Motor neuron (in vitro differentiated cells): ENCODE results near the gene BICC1. TPM values are rescaled to one million over a fixed set of nuclear protein-coding genes. Genes with fewer than 3 reads are reported as not detected.

Source experiments
- ATAC-seq, 8 experiments: fragments of 200-7000 bp; cut with Tn5 transposase; replicated peaks in 6 of 8; 2 replicates each; pipeline ENCODE4 v1.8.0; 2021; ENCODE audit warnings: mild to moderate bottlenecking in 8 of 8, moderate library complexity in 8 of 8
- H3K27ac ChIP-seq, 2 donors: fragments of 250-450 bp; sonication (Bioruptor Pico); 2 replicates each; pipeline ENCODE4 v1.9.0; 2021; ENCODE audit warnings: antibody characterized with exemption in 2 of 2, mild to moderate bottlenecking in 2 of 2, moderate library complexity in 1 of 2
- H3K4me1 ChIP-seq, 2 donors: fragments of 250-450 bp; sonication (Bioruptor Pico); replicated peaks in 1 of 2; 2 replicates each; pipeline ENCODE4 v1.6.1; 2021; ENCODE audit warnings: antibody characterized with exemption in 2 of 2, mild to moderate bottlenecking in 2 of 2, moderate library complexity in 1 of 2
- H3K4me3 ChIP-seq, 5 donors: fragments of 250-450 bp; sonication (Bioruptor Pico); 2 replicates each; pipeline ENCODE4 v1.9.0; 2021; ENCODE audit warnings: antibody characterized with exemption in 5 of 5, mild to moderate bottlenecking in 5 of 5, moderate library complexity in 4 of 5
- WGBS, 10 experiments: fragments of 450-650 bp; shearing (Covaris generic); methylation state at CpG; one replicate each; pipeline ENCODE4 v1.0.0; 2022; 5-methylcytosine and 5-hydroxymethylcytosine counted together
- in situ Hi-C, 9 experiments: fragments of 400-800 bp; cut with MboI; loops; one replicate each; pipeline ENCODE4 v1.15.0; 2021; ENCODE audit warnings: low sequenced_read_pairs in 9 of 9, low pct_unique_long_range_greater_than_20kb in 2 of 9; ENCODE audit not compliant: unreplicated experiment in 9 of 9
- total RNA-seq, 8 experiments: library from RNA; unstranded; fragments of 300-600 nt; gene quantifications; 2 replicates each; pipeline versions ENCODE4 v1.2.3 to v1.2.4, GENCODE V29; 2022

BICC1 gene
- 10 to 100 TPM in 1 of 8 experiments, 1 to 10 TPM in 5, under 1 TPM in 2; 0.15 to 28.2 (median 3.2) TPM for total RNA-seq

- in situ Hi-C loops: no loop called here
- WGBS, 10 experiments: 0 to 5% (median 0%) methylated on average over 1 to 4 of the region's 82 CpGs; no CpG with 5 or more reads in 6 of the 10 experiments
- ATAC-seq: peak; percentile 50 to 93 (median 89)
- Histone ChIP-seq H3K27ac (peak within 1 kb of the TSS; percentile 42 to 79), H3K4me1 (peaks cover 7 to 9% of the 10 kb centered on the region in 2 donors), H3K4me3 (peak within 1 kb of the TSS; percentile 50 to 88 (median 71))
Measured at GRCh38 chr10:58512491-58513187, at the start of gene BICC1. TSS of gene BICC1 (plus strand) at chr10:58512872. CDS start at chr10:58513144, 272 bp downstream.

- WGBS, 10 experiments: 100% methylated on average over 2 of the region's 2 CpGs; no CpG with 5 or more reads in 9 of the 10 experiments
- ATAC-seq: no peak
- H3K4me1 ChIP-seq: no peaks in the 10 kb centered on the region
- in situ Hi-C loops: no loop called here
- no peak overlapping the region for H3K27ac ChIP-seq
- H3K4me3 ChIP-seq: no peak overlapping the region
Measured at GRCh38 chr10:58464956-58465355, 47.7 kb upstream of the BICC1 start.

GRCh38 chr10:58465629-58466028, 47.0 kb upstream of the BICC1 start:
- Histone ChIP-seq H3K27ac (no peak overlapping the region), H3K4me1 (no peaks in the 10 kb centered on the region), H3K4me3 (no peak overlapping the region)
- peak in 2 of 8 experiments; percentile 53 to 66 for ATAC-seq
- in situ Hi-C loops: no loop called here
- WGBS, 10 experiments: 28 to 100% (median 65%) methylated on average over 2 to 3 of the region's 4 CpGs; no CpG with 5 or more reads in 4 of the 10 experiments

- Histone ChIP-seq H3K4me3 (no peak overlapping the region), H3K27ac (no peak overlapping the region), H3K4me1 (no peaks in the 10 kb centered on the region)
- 90 to 100% (median 100%) methylated on average over 1 to 2 of the region's 2 CpGs; no CpG with 5 or more reads in 1 of the 10 experiments for WGBS, 10 experiments
- in situ Hi-C loops: no loop called here
- no peak for ATAC-seq
Measured at GRCh38 chr10:58467931-58468635, 44.6 kb upstream of the BICC1 start.

GRCh38 chr10:58473976-58474375, 38.7 kb upstream of the BICC1 start:
- Histone ChIP-seq H3K4me1 (no peaks in the 10 kb centered on the region), H3K4me3 (no peak overlapping the region), H3K27ac (no peak overlapping the region)
- ATAC-seq: peak in 1 of 8 experiments; percentile 20
- in situ Hi-C loops: no loop called here
- WGBS, 10 experiments: 0 to 100% (median 92%) methylated on average over 1 to 3 of the region's 3 CpGs; no CpG with 5 or more reads in 3 of the 10 experiments

GRCh38 chr10:58475322-58476277, 37.1 kb upstream of the BICC1 start:
- peak in 2 of 8 experiments; percentile 34 to 64 for ATAC-seq
- Histone ChIP-seq H3K4me3 (no peak overlapping the region), H3K4me1 (no peaks in the 10 kb centered on the region), H3K27ac (no peak overlapping the region)
- 2 to 100% (median 78%) methylated on average over 2 to 11 of the region's 11 CpGs; no CpG with 5 or more reads in 1 of the 10 experiments for WGBS, 10 experiments
- in situ Hi-C loops: no loop called here

- WGBS, 10 experiments: 0 to 86% (median 18%) methylated on average over 1 to 2 of the region's 2 CpGs; no CpG with 5 or more reads in 4 of the 10 experiments
- Histone ChIP-seq H3K4me3 (no peak overlapping the region), H3K4me1 (no peaks in the 10 kb centered on the region), H3K27ac (no peak overlapping the region)
- in situ Hi-C loops: no loop called here
- ATAC-seq: no peak
Measured at GRCh38 chr10:58477122-58477521, 35.5 kb upstream of the BICC1 start.

GRCh38 chr10:58477902-58478301, 34.8 kb upstream of the BICC1 start:
- H3K4me1 ChIP-seq: no peaks in the 10 kb centered on the region
- ATAC-seq: no peak
- no peak overlapping the region for H3K27ac ChIP-seq
- in situ Hi-C loops: no loop called here
- no peak overlapping the region for H3K4me3 ChIP-seq
- WGBS, 10 experiments: 40 to 100% (median 95%) methylated on average over 1 to 2 of the region's 2 CpGs; no CpG with 5 or more reads in 5 of the 10 experiments

- Histone ChIP-seq H3K27ac (no peak overlapping the region), H3K4me3 (no peak overlapping the region), H3K4me1 (no peaks in the 10 kb centered on the region)
- WGBS, 10 experiments: 43 to 100% (median 75%) methylated on average over 1 to 2 of the region's 2 CpGs
- in situ Hi-C loops: no loop called here
- peak in 1 of 8 experiments; percentile 70 for ATAC-seq
Measured at GRCh38 chr10:58479045-58479444, 33.6 kb upstream of the BICC1 start.

GRCh38 chr10:58480321-58480720, 32.4 kb upstream of the BICC1 start:
- WGBS, 10 experiments: 30 to 100% (median 88%) methylated on average over 1 to 3 of the region's 3 CpGs; no CpG with 5 or more reads in 2 of the 10 experiments
- ATAC-seq: no peak
- Histone ChIP-seq H3K4me3 (no peak overlapping the region), H3K27ac (no peak overlapping the region), H3K4me1 (no peaks in the 10 kb centered on the region)
- in situ Hi-C loops: no loop called here

- no peak overlapping the region for H3K4me3 ChIP-seq
- WGBS, 10 experiments: no CpG with 5 or more reads among the region's 2 CpGs
- in situ Hi-C loops: no loop called here
- no peaks in the 10 kb centered on the region for H3K4me1 ChIP-seq
- no peak overlapping the region for H3K27ac ChIP-seq
- no peak for ATAC-seq
Measured at GRCh38 chr10:58481569-58482109, 31.0 kb upstream of the BICC1 start.

GRCh38 chr10:58486821-58487220, 25.9 kb upstream of the BICC1 start:
- H3K4me3 ChIP-seq: no peak overlapping the region
- 33 to 100% (median 92%) methylated on average over 1 of the region's 1 CpG; no CpG with 5 or more reads in 4 of the 10 experiments for WGBS, 10 experiments
- H3K27ac ChIP-seq: no peak overlapping the region
- ATAC-seq: no peak
- in situ Hi-C loops: no loop called here
- no peaks in the 10 kb centered on the region for H3K4me1 ChIP-seq
